Mesangial cell (primary cell): Measurements from ENCODE around the gene TVP23B. TPM values are rescaled to one million over a fixed set of nuclear protein-coding genes. Genes with fewer than 3 reads are reported as not detected.

Experiments used
- total RNA-seq: library from RNA; depleted of rRNA; stranded (reverse); fragments of >200 nt; gene quantifications from 2 replicates; pipeline ENCODE4 v1.2.3, GENCODE V29; 2015

The TVP23B gene
- 13.8 and 15.5 TPM in 2 replicates for total RNA-seq

GRCh38 chr17:18780991-18781718, at the start of gene TVP23B:
Gene TVP23B (plus strand): TSS chr17:18781183. CDS start chr17:18781294, 111 bp downstream.

GRCh38 chr17:18743699-18744421, 37.1 kb upstream of the TVP23B start, which contains the start of gene FBXW10:
Gene FBXW10 (plus strand): TSS chr17:18744054. CDS start chr17:18744245, 191 bp downstream.

Other genes with a start within 250 kb of the TVP23B start
- gene TBC1D28, start 136.8 kb upstream of the TVP23B start, total RNA-seq: not detected in 2 replicates
- 4.6 and 10.4 TPM in 2 replicates for gene FOXO3B, start 98.9 kb upstream of the TVP23B start, total RNA-seq
- not detected in 2 replicates for gene FBXW10, start 37.1 kb upstream of the TVP23B start, total RNA-seq
- 19.1 and 23.0 TPM in 2 replicates for gene PRPSAP2, start 76.9 kb downstream of the TVP23B start, total RNA-seq
- 0.13 TPM in 1 of 2 replicates, not detected in the other for gene SLC5A10, start 171.0 kb downstream of the TVP23B start, total RNA-seq
- 17.4 and 19.3 TPM in 2 replicates for gene FAM83G, start 223.6 kb downstream of the TVP23B start, total RNA-seq